Adrenal gland (tissue), 12 donors: ENCODE data around the gene ATP11B. TPM values are rescaled to one million over a fixed set of nuclear protein-coding genes. Genes with fewer than 3 reads are reported as not detected.

Source experiments
- DNase-seq, 7 donors: peaks; one replicate each; pipeline ENCODE4 v3.0.0-alpha.2; 2019 to 2020
- H3K27ac ChIP-seq, 5 donors: fragments of 200-600 bp; sonication (generic) in 4 of 5; 1 replicate in 3 of 5; 2 replicates in 2 of 5; pipeline versions ENCODE4 v1.5.1 to v1.8.0; 2016 to 2020; ENCODE audit warnings: mild to moderate bottlenecking in 1 of 5
- H3K27me3 ChIP-seq: fragments of 200-600 bp; 2 replicates; pipeline ENCODE4 v1.8.0; 2021
- H3K36me3 ChIP-seq, 2 donors: fragments of 200-600 bp; replicated peaks in 1 of 2; 1 replicate in 1 of 2; 2 replicates in 1 of 2; pipeline versions ENCODE4 v1.5.1 to v1.8.0; 2018 to 2022
- H3K4me1 ChIP-seq, 2 donors: fragments of 200-600 bp; replicated peaks in 1 of 2; 1 replicate in 1 of 2; 2 replicates in 1 of 2; pipeline versions ENCODE4 v1.5.1 to v1.8.0; 2018 to 2021
- H3K4me3 ChIP-seq, 4 donors: fragments of 200-600 bp; sonication (generic) in 3 of 4; one replicate each; pipeline ENCODE4 v1.5.1; 2016 to 2018
- H3K9me3 ChIP-seq, 3 donors: fragments of 200-600 bp; sonication (generic) in 1 of 3; replicated peaks in 1 of 3; 1 replicate in 2 of 3; 2 replicates in 1 of 3; pipeline versions ENCODE4 v1.5.1 to v1.8.0; 2016 to 2021
- CTCF ChIP-seq, 6 experiments: fragments of 450-650 bp in 4 of 6; fragments of 200-600 bp in 2 of 6; sonication (generic) in 1 of 6; IDR thresholded peaks; 1 replicate in 5 of 6; 2 replicates in 1 of 6; pipeline versions ENCODE4 v1.5.1 to v1.8.0; 2016 to 2021; ENCODE audit warnings: antibody characterized with exemption in 6 of 6, mild to moderate bottlenecking in 2 of 6, moderate library complexity in 1 of 6
- POLR2A ChIP-seq, 2 donors: fragments of 450-650 bp; IDR thresholded peaks; one replicate each; pipeline ENCODE4 v1.6.1; 2017; ENCODE audit warnings: antibody characterized with exemption in 2 of 2, mild to moderate bottlenecking in 2 of 2, moderate library complexity in 1 of 2
- WGBS, 4 donors: extraction: QIAGEN DNeasy Blood & Tissue Kit in 2 of 4; methylation state at CpG; one replicate each; pipeline versions ENCODE4 v1.1.5 to v1.1.7; 2013 to 2017; 5-methylcytosine and 5-hydroxymethylcytosine counted together
- intact Hi-C, 2 donors: fragments of 100-400 bp; cut with DNase I; formaldehyde crosslinking; loops; one replicate each; pipeline versions ENCODE4 v1.14.1 to v1.15.0; 2022 to 2023
- polyA plus RNA-seq, 3 donors: library from polyadenylated mRNA; stranded (reverse); fragments of 200-250 nt in 2 of 3; fragments of 350-450 nt in 1 of 3; fragmentation: Illumina TruSeq in 1 of 3; extraction: RNeasy Lipid Tissue Mini Kit (QIAGEN cat#74804) in 1 of 3; gene quantifications; one replicate each; pipeline ENCODE4 v1.2.3, GENCODE V29; 2013 to 2014
- total RNA-seq, 9 donors: library from RNA; depleted of rRNA in 4 of 9; stranded (reverse); fragments of >200 nt in 4 of 9; fragments of 120-200 nt in 1 of 9; fragmentation: NEBNext Ultra II Directional in 1 of 9; extraction: Animal tissue kit (Norgen Biotek cat#: 25700) in 1 of 9; gene quantifications; one replicate each; pipeline versions ENCODE4 v1.1.0 to v1.2.4, GENCODE V29; 2013 to 2023
- donor health status: healthy with polysubstance abuse.
- donor health status: Bipolar disorder and iron deficiency.
- donor health status: DM: yes; HTN: yes; CAD: no.
- donor health status: DM: no; HTN: no; CAD: no.
- donor health status: DM: no; HTN: no; CAD: no.
- donor health status: DM: yes; HTN: yes; CAD: no.

ATP11B gene
- total and polyA plus RNA-seq, 12 donors, result 2.9 to 45.1 (median 29.9) TPM

GRCh38 chr3:182965861-182966366, 172.6 kb downstream of the ATP11B start:
- WGBS, 4 donors, result 87 to 93% (median 90%) methylated on average over 9 of the region's 9 CpGs

GRCh38 chr3:182967218-182968204, 174.2 kb downstream of the ATP11B start:
- TF ChIP-seq POLR2A (IDR thresholded peaks at IDR 0.05), result no peak
- TF ChIP-seq CTCF (IDR thresholded peaks at IDR 0.05), result no peak
- no peaks in the 10 kb centered on the region for H3K9me3 ChIP-seq
- no peak for DNase-seq
- no peak overlapping the region for H3K27ac ChIP-seq
- peaks cover 14 to 29% of the 10 kb centered on the region in 2 donors for H3K4me1 ChIP-seq
- peaks cover 0 to 4% of the 10 kb centered on the region in 2 donors for H3K36me3 ChIP-seq
- intact Hi-C loops, result no loop called here
- H3K4me3 ChIP-seq, result no peak overlapping the region
- 73 to 88% (median 77%) methylated on average over 6 of the region's 6 CpGs for WGBS, 4 donors
- no peaks in the 10 kb centered on the region for H3K27me3 ChIP-seq

More at GRCh38 chr3:182965861-182966366, 172.6 kb downstream of the ATP11B start:
- peaks cover 17 to 40% of the 10 kb centered on the region in 2 donors for H3K4me1 ChIP-seq
- DNase-seq, result no peak
- no peak for TF ChIP-seq CTCF (IDR thresholded peaks at IDR 0.05)
- no peak for TF ChIP-seq POLR2A (IDR thresholded peaks at IDR 0.05)
- H3K9me3 ChIP-seq, result no peaks in the 10 kb centered on the region
- H3K36me3 ChIP-seq, result peaks cover 0 to 4% of the 10 kb centered on the region in 2 donors
- H3K27me3 ChIP-seq, result no peaks in the 10 kb centered on the region
- H3K27ac ChIP-seq, result peak overlapping the region in 1 of 5 donors; percentile 15
- no peak overlapping the region for H3K4me3 ChIP-seq
- intact Hi-C loops, result no loop called here

- no peaks in the 10 kb centered on the region for H3K27me3 ChIP-seq
- no peaks in the 10 kb centered on the region for H3K36me3 ChIP-seq
- no peak overlapping the region for H3K27ac ChIP-seq
- DNase-seq, result no peak
- intact Hi-C loops, result no loop called here
- H3K9me3 ChIP-seq, result no peaks in the 10 kb centered on the region
- H3K4me1 ChIP-seq, result peaks cover 14 to 28% of the 10 kb centered on the region in 2 donors
- no peak overlapping the region for H3K4me3 ChIP-seq
- TF ChIP-seq CTCF (IDR thresholded peaks at IDR 0.05), result no peak
- TF ChIP-seq POLR2A (IDR thresholded peaks at IDR 0.05), result no peak
These were observed 176.0 kb downstream of the ATP11B start for GRCh38 chr3:182969277-182969676.

GRCh38 chr3:182969853-182970252, 176.5 kb downstream of the ATP11B start:
- peaks cover 14 to 28% of the 10 kb centered on the region in 2 donors for H3K4me1 ChIP-seq
- no peak for DNase-seq
- 90 to 98% (median 97%) methylated on average over 7 of the region's 7 CpGs for WGBS, 4 donors
- H3K27ac ChIP-seq, result no peak overlapping the region
- H3K27me3 ChIP-seq, result no peaks in the 10 kb centered on the region
- H3K4me3 ChIP-seq, result no peak overlapping the region
- no peaks in the 10 kb centered on the region for H3K9me3 ChIP-seq
- TF ChIP-seq POLR2A (IDR thresholded peaks at IDR 0.05) (no peak), CTCF (IDR thresholded peaks at IDR 0.05) (no peak)
- no peaks in the 10 kb centered on the region for H3K36me3 ChIP-seq
- intact Hi-C loops, result no loop called here
